ENCODE results near the gene FHAD1.

GRCh38 chr1:15226388-15227255 lies 20.4 kb upstream of the FHAD1 start:
- TF ChIP-seq, protein P1, sequence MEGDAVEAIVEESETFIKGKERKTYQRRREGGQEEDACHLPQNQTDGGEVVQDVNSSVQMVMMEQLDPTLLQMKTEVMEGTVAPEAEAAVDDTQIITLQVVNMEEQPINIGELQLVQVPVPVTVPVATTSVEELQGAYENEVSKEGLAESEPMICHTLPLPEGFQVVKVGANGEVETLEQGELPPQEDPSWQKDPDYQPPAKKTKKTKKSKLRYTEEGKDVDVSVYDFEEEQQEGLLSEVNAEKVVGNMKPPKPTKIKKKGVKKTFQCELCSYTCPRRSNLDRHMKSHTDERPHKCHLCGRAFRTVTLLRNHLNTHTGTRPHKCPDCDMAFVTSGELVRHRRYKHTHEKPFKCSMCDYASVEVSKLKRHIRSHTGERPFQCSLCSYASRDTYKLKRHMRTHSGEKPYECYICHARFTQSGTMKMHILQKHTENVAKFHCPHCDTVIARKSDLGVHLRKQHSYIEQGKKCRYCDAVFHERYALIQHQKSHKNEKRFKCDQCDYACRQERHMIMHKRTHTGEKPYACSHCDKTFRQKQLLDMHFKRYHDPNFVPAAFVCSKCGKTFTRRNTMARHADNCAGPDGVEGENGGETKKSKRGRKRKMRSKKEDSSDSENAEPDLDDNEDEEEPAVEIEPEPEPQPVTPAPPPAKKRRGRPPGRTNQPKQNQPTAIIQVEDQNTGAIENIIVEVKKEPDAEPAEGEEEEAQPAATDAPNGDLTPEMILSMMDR (conservative IDR thresholded peaks at IDR 0.05; ENCODE audit: low read length) = no peak
- no peak for TF ChIP-seq EZH2phosphoT487 (IDR thresholded peaks at IDR 0.05; ENCODE audit: borderline replicate concordance, low read depth, low read length)
